ENCODE measurements around the gene DNAJC16.

- TF ChIP-seq POLR2A (IDR thresholded peaks at IDR 0.05) (no peak), CTCF (IDR thresholded peaks at IDR 0.05 in 4 of 5, conservative IDR thresholded peaks at IDR 0.05 in 1 of 5) (no peak)
These were observed 15.8 kb upstream of the DNAJC16 start for GRCh38 chr1:15510611-15511405.

Measured in gastrocnemius medialis (tissue), 4 donors.